Measurements from ENCODE around the gene MDGA2.
"Not testable (repeated sequence)": the region's sequence is repeated elsewhere in the genome, so short reads cannot be mapped to it uniquely, and the experiment has no call there.

Gene MDGA2

DNA sequence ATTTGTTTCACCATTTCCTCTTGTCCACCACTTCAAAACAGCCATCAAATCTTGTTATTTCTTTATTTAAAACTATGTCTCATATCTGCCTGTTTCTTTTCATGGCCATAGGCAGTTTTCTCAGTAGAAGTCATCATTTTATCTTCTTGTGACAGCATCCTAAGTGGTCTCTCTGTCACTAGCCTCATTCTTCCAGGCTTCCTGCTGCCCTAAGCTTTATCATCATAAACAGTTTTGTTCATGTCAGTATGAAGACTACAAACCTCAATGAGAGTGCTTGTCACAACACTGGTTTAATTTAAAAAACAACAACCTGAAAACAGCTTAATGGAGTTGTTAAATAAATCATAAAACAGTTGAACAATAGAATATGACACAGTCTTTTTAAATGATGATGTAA is 636.1 kb downstream of the MDGA2 start:
- no peak overlapping the region for H3K4me3 ChIP-seq (ENCODE audit: low read depth, low read length)
- DNase-seq (ENCODE audit: low read depth): no peak

DNA sequence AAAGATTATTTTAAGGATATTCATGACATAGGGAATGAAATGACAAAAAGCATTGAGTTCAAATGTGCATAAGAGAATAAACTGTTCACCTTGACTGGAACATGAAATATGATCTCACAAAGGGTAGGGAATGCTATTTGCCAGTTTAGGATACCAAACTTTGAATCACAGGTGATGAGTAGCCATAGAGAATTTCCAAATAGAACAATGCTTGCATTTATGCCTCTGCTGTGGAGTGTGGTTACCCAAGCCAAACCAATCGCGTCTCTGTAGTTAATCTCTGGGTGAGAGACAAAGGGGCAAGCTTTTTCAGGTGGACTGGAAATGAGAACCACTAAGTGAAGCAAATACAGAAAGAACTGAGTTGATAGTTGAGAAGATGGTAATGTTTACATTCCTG is 652.7 kb downstream of the MDGA2 start:
- no peak overlapping the region for H3K4me3 ChIP-seq (ENCODE audit: low read depth, low read length)
- no peak for DNase-seq (ENCODE audit: low read depth)

DNA sequence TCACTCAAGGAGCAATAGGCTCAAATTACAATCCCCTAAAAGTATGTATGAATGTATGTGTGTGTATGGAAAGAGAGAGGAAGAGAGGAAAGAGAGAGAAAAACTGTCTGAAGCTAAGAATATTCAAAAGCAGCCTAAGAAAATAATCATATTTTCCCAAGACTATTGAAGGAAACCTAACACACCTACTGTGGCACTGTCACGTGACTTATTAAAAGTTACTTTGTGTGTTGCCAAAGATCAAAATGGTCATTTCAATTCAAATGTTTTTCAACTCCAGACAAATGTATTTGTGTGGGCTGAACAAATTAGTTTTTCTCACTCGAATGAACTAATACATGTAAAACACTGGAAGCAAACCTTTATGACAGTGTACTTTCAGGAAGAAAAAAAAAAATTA is 654.9 kb downstream of the MDGA2 start:
- no peak overlapping the region for H3K4me3 ChIP-seq (ENCODE audit: low read depth, low read length)
- DNase-seq (ENCODE audit: low read depth): no peak

DNA sequence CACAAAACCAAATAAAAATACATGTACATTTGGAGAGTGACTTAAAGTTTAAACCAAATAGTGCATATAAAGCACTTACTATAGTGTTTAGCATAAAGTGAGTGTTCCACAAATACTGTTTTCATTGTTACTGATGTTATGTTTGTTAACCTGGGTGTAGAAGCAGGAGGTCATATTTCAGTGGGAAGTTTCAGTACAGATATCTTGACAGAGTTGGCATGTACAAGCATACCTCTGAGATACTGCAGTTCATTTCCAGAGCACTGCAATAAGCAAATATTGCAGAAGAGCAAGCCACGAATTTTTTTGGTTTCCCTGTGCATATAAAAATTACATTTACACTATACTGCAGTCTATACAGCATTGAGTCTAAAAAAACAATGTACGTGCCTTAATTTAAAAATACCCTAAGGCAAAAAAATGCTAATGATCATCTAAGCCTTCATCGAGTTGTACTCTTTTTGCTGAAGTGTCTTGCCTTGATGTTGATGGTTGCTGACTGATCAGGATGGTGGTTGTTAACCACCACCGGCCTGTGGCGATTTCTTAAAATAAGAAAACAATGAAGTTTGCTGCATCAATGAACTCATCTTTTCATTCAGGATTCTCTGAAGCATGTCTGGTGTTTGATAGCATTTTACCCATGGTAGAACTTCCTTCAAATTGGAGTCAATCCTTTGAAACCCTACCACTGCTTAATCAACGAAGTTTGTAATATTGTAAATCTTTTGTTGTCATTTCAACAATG is 662.7 kb downstream of the MDGA2 start:
- DNase-seq (ENCODE audit: low read depth): no peak
- H3K4me3 ChIP-seq (ENCODE audit: low read depth, low read length): no peak overlapping the region

DNA sequence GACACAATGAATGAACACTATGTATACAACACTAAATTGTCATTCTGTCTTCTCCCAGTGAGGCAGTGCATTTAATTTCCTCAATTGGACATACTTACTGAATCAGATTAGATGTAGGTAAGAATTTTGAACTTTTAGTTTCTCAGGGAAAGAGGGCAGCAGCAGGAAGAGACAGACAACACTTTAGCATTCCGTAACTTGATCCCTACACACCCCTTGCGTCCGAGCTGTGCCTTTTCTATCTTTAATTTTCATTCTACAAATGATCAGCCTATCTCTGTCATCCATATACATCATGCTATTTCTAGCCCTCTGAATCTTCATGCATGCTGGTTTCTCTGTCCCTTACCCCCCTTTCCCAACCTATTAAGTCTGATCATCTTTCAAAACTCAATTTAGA is 665.8 kb downstream of the MDGA2 start:
- H3K4me3 ChIP-seq (ENCODE audit: low read depth, low read length): no peak overlapping the region
- DNase-seq (ENCODE audit: low read depth): no peak

- no peak overlapping the region for H3K4me3 ChIP-seq (ENCODE audit: low read depth, low read length)
- no peak for DNase-seq (ENCODE audit: low read depth)
Measured at GRCh38 chr14:47008732-47009131, 666.7 kb downstream of the MDGA2 start.

DNA sequence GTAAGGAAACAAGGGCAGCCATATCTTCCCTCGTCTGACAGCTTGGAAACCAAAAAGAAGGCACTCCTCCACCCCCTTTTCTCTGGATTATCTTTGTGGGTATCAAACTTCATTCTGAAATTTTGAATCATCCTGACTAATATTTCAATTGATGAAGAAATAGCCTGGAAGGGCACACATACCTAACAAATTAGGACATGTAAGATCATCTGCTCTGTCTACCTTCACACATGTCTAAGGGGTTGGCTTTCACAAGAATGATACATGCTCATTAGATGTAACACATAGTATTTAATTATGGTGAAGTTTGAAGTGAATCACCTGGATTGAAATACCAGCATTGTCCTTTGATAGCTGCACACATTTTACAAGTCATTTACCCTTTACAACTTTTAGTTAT is 675.7 kb downstream of the MDGA2 start:
- no peak for DNase-seq (ENCODE audit: low read depth)
- no peak overlapping the region for H3K4me3 ChIP-seq (ENCODE audit: low read depth, low read length)

DNA sequence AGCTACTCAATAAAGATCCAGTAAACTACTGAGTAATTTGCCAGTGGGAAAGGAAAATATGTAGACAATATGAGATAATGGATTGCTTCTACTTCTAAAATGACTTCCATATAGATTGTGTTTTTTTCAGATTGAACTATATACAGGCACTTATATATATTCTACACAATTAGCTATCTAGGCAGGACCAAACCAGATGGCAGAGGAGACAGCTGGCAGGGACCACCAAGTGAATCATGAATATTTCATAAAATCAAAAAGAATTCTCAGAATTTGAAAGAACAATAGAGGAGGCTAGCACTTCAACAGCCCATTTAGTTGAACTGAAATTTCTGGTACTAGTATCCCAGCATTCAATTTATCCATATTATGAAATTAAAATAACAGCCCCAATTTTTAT is 685.8 kb downstream of the MDGA2 start:
- H3K4me3 ChIP-seq (ENCODE audit: low read depth, low read length): no peak overlapping the region
- no peak for DNase-seq (ENCODE audit: low read depth)

- DNase-seq (ENCODE audit: low read depth): no peak
- no peak overlapping the region for H3K4me3 ChIP-seq (ENCODE audit: low read depth, low read length)
Measured at GRCh38 chr14:46988312-46988711, 687.1 kb downstream of the MDGA2 start.

- no peak for DNase-seq (ENCODE audit: low read depth)
Measured at GRCh38 chr14:46985529-46986380, 689.6 kb downstream of the MDGA2 start.

GRCh38 chr14:46973295-46973694 is 702.1 kb downstream of the MDGA2 start:
- no peak overlapping the region for H3K4me3 ChIP-seq (ENCODE audit: low read depth, low read length)
- DNase-seq (ENCODE audit: low read depth): no peak

More at GRCh38 chr14:46985529-46986380, 689.6 kb downstream of the MDGA2 start:
- H3K4me3 ChIP-seq (ENCODE audit: low read depth, low read length): no peak overlapping the region

DNA sequence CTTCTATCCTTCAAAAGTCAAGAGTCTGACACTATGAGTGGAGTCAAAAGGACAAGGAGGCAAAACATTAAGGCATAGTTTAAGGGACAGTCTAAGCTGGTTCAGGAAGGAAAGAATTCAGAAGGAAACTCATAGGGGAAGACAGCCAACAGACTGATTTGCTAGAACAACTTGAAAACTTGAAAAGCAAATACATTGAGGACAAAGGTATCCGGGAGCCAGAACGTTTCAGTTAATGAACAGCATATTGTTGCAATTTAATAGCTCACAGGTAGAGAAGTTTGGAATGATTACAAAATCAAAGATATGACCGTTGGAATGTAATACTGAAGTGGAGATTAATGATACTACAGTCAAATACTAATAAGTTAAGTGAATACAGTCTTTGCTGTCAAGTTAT is 711.0 kb downstream of the MDGA2 start:
- no peak overlapping the region for H3K4me3 ChIP-seq (ENCODE audit: low read depth, low read length)
- no peak for DNase-seq (ENCODE audit: low read depth)

DNA sequence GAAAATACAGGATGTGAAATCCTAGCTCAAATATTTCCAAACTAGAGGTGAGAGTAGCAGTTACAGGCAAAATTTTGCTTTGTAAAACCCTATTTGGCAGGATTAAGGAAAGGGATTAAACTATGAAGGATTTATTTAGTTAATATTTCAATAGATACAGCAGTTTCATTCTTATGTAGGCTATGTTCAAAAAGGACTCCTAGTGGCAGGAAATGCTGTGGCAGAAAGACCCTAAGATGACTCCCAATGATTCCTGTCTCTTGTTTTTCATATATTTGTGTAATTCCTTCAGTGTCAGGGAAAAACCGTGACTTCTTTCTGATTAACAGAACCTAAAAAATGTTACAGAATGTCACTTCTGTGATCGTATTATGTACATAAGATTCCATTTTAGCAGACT is 724.3 kb downstream of the MDGA2 start:
- no peak overlapping the region for H3K4me3 ChIP-seq (ENCODE audit: low read depth, low read length)

DNA sequence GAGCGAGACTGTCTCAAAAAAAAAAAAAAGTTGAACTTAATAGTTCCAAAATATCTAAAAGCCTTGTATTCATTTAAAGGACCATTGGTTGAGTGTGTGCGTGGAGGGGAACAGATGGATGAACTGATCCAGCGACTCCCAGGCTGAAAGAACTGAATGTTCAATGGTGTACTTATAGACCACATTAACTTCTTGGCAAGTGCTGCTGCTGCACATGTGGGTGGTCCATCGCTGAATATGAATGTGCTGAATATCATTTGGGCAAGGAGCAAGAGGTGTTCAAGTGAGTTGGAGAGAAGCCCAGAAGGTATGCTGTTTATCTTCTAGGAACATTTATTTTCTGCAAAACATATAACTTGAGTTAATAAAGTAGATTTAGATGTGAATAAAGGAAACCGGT is 734.8 kb downstream of the MDGA2 start:
- H3K4me3 ChIP-seq (ENCODE audit: low read depth, low read length): no peak overlapping the region
- DNase-seq (ENCODE audit: low read depth): no peak

More for the DNA sequence above, 724.3 kb downstream of the MDGA2 start:
- no peak for DNase-seq (ENCODE audit: low read depth)

- no peak overlapping the region for H3K4me3 ChIP-seq (ENCODE audit: low read depth, low read length)
- no peak for DNase-seq (ENCODE audit: low read depth)
Measured at GRCh38 chr14:46920542-46920941, 754.9 kb downstream of the MDGA2 start.

- not testable (repeated sequence) for H3K4me3 ChIP-seq (ENCODE audit: low read depth, low read length); DNase-seq (ENCODE audit: low read depth)
Measured at GRCh38 chr14:46915539-46915938, 759.9 kb downstream of the MDGA2 start.

DNA sequence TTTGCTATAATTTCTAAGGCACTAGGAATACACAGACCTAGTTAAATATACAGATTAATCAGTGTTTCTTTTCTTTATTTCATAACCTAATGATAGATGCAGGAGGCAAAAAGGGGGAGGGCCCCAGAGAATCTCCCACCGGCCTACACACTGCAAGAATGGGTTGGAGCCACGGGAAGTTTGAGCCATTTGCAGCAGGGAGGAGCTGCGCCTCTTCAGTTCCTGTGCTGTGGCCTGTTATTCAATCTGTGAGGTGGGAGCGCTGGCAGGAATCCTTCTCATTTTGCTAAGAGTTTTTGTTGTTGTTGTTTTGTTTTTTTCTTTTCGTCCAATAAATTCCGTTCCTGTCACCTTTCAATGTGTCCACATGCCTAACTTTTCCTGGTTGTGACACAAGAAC is 772.6 kb downstream of the MDGA2 start:
- no peak for DNase-seq (ENCODE audit: low read depth)
- no peak overlapping the region for H3K4me3 ChIP-seq (ENCODE audit: low read depth, low read length)

GRCh38 chr14:46894476-46894875 is 780.9 kb downstream of the MDGA2 start:
- H3K4me3 ChIP-seq (ENCODE audit: low read depth, low read length): no peak overlapping the region
- no peak for DNase-seq (ENCODE audit: low read depth)

DNA sequence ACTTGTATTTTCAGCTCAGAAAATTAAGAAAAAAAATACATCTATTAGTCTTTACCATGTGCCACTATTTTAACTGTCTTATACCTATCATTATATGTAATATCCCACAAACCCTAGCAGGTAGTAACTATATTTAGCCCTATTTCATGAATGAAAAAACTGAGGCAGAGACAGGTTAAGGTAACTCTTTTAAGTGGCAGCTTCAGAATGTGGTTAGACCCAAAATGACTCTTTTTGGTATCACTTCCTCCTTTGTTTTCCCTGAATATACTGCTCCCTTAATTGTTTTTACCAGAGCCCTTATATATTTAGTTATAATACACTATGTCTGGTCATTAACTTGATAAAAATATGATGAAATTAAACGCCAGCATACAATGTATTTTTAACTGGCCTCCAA is 788.3 kb downstream of the MDGA2 start:
- DNase-seq (ENCODE audit: low read depth): no peak
- no peak overlapping the region for H3K4me3 ChIP-seq (ENCODE audit: low read depth, low read length)

- H3K4me3 ChIP-seq (ENCODE audit: low read depth, low read length): no peak overlapping the region
- no peak for DNase-seq (ENCODE audit: low read depth)
Measured at GRCh38 chr14:46885566-46885965, 789.8 kb downstream of the MDGA2 start.

- no peak for DNase-seq (ENCODE audit: low read depth)
- H3K4me3 ChIP-seq (ENCODE audit: low read depth, low read length): no peak overlapping the region
Measured at GRCh38 chr14:46861753-46862152, 813.7 kb downstream of the MDGA2 start.

Data from skeletal muscle cell (primary cell).